DOHH2 (cell line): ENCODE measurements around the gene SGSH.

ENCODE experiments used
- H3F3A ChIP-seq: fragments of 200-600 bp; sonication (generic), shearing (Covaris generic); 2 replicates; pipeline ENCODE4 v1.6.0; 2016; ENCODE audit warnings: antibody characterized with exemption, mild to moderate bottlenecking; ENCODE audit not compliant: control insufficient read depth, insufficient read depth
- H3K27ac ChIP-seq: fragments of 200-600 bp; sonication (generic); 2 replicates; pipeline ENCODE4 v1.5.1; 2014; ENCODE audit warnings: low read depth, mild to moderate bottlenecking, low read length, moderate library complexity
- H3K27me3 ChIP-seq: fragments of 200-600 bp; sonication (generic); 2 replicates; pipeline ENCODE4 v1.6.1; 2014; ENCODE audit warnings: mild to moderate bottlenecking, low read length, mixed read lengths; ENCODE audit not compliant: control insufficient read depth
- H3K36me3 ChIP-seq: fragments of 200-600 bp; sonication (generic); 2 replicates; pipeline ENCODE4 v1.6.1; 2014; ENCODE audit warnings: mild to moderate bottlenecking, low read length, moderate library complexity, mixed read lengths; ENCODE audit not compliant: control insufficient read depth
- H3K4me1 ChIP-seq: fragments of 200-600 bp; sonication (generic); 2 replicates; pipeline ENCODE4 v1.6.1; 2014; ENCODE audit warnings: mild to moderate bottlenecking, low read length, mixed read lengths; ENCODE audit not compliant: control insufficient read depth
- H3K4me2 ChIP-seq: fragments of 200-600 bp; sonication (generic); 2 replicates; pipeline ENCODE4 v1.6.0; 2014; ENCODE audit warnings: mild to moderate bottlenecking, low read length, moderate library complexity
- H3K4me3 ChIP-seq: fragments of 200-600 bp; sonication (generic); 2 replicates; pipeline ENCODE4 v1.5.1; 2014; ENCODE audit warnings: mild to moderate bottlenecking, low read length, mixed read lengths
- H3K79me2 ChIP-seq: fragments of 200-600 bp; sonication (generic); 2 replicates; pipeline ENCODE4 v1.6.1; 2014; ENCODE audit warnings: mild to moderate bottlenecking, low read length, mixed read lengths; ENCODE audit not compliant: control insufficient read depth
- H3K9me2 ChIP-seq: fragments of 200-600 bp; sonication (generic); replicated peaks from 2 replicates; pipeline ENCODE4 v1.6.1; 2014; ENCODE audit warnings: mild to moderate bottlenecking, low read length, mixed read lengths; ENCODE audit not compliant: control insufficient read depth
- H3K9me3 ChIP-seq: fragments of 200-600 bp; sonication (generic); 2 replicates; pipeline ENCODE4 v1.6.1; 2014; ENCODE audit warnings: antibody characterized with exemption, low read length, mixed read lengths; ENCODE audit not compliant: control insufficient read depth, insufficient read depth
- H4K20me1 ChIP-seq: fragments of 200-600 bp; sonication (generic); 2 replicates; pipeline ENCODE4 v1.6.0; 2014; ENCODE audit warnings: low read depth, mild to moderate bottlenecking, antibody characterized with exemption, low read length, moderate library complexity; ENCODE audit not compliant: control insufficient read depth, insufficient read depth
- CTCF ChIP-seq: fragments of 200-600 bp; sonication (generic); IDR thresholded peaks from one replicate; pipeline ENCODE4 v1.5.1; 2014; ENCODE audit warnings: antibody characterized with exemption, mild to moderate bottlenecking, low read depth, low read length; ENCODE audit not compliant: poor library complexity, severe bottlenecking
- EZH2phosphoT487 ChIP-seq: fragments of 200-600 bp; sonication (generic); IDR thresholded peaks from 2 replicates; pipeline ENCODE4 v1.6.1; 2017; ENCODE audit warnings: borderline replicate concordance, mild to moderate bottlenecking, antibody characterized with exemption, low read length, moderate library complexity, mixed read lengths

SGSH gene

GRCh38 chr17:80212511-80212910 is 7.6 kb downstream of the SGSH start:
- no peaks in the 10 kb centered on the region for H3K36me3 ChIP-seq
- TF ChIP-seq EZH2phosphoT487: no peak
- no peak for TF ChIP-seq CTCF
- no peaks in the 10 kb centered on the region for H3K27me3 ChIP-seq
- no peaks in the 10 kb centered on the region for H4K20me1 ChIP-seq
- no peaks in the 10 kb centered on the region for H3K79me2 ChIP-seq
- no peak overlapping the region for H3K27ac ChIP-seq
- no peaks in the 10 kb centered on the region for H3K9me2 ChIP-seq
- H3K4me3 ChIP-seq: no peak overlapping the region
- no peak overlapping the region for H3K4me2 ChIP-seq
- H3F3A ChIP-seq: no peaks in the 10 kb centered on the region
- no peaks in the 10 kb centered on the region for H3K4me1 ChIP-seq
- H3K9me3 ChIP-seq: no peaks in the 10 kb centered on the region

- Histone ChIP-seq H3K27ac (no peak overlapping the region), H3K4me1 (no peaks in the 10 kb centered on the region), H3K9me2 (no peaks in the 10 kb centered on the region), H4K20me1 (no peaks in the 10 kb centered on the region), H3F3A (no peaks in the 10 kb centered on the region), H3K4me2 (no peak overlapping the region), H3K4me3 (no peak overlapping the region), H3K36me3 (no peaks in the 10 kb centered on the region), H3K9me3 (no peaks in the 10 kb centered on the region), H3K27me3 (no peaks in the 10 kb centered on the region), H3K79me2 (no peaks in the 10 kb centered on the region)
- TF ChIP-seq EZH2phosphoT487: no peak
- TF ChIP-seq CTCF: no peak
Measured at GRCh38 chr17:80212109-80212508, 8.0 kb downstream of the SGSH start.

- TF ChIP-seq CTCF: no peak
- TF ChIP-seq EZH2phosphoT487: no peak
- no peak overlapping the region for H3K4me2 ChIP-seq
Measured at GRCh38 chr17:80210348-80211108, 9.6 kb downstream of the SGSH start.

More at GRCh38 chr17:80210348-80211108, 9.6 kb downstream of the SGSH start:
- Histone ChIP-seq H3K9me3 (no peaks in the 10 kb centered on the region), H3K4me3 (no peak overlapping the region), H3K27me3 (no peaks in the 10 kb centered on the region), H3K79me2 (no peaks in the 10 kb centered on the region), H3K36me3 (no peaks in the 10 kb centered on the region), H4K20me1 (no peaks in the 10 kb centered on the region), H3K27ac (no peak overlapping the region), H3F3A (no peaks in the 10 kb centered on the region), H3K4me1 (no peaks in the 10 kb centered on the region), H3K9me2 (no peaks in the 10 kb centered on the region)
